OCI-LY3 (cell line): ENCODE results near the gene NPHS1.

Experiments
- H2AFZ ChIP-seq: fragments of 200-600, 300-600 bp; shearing (Covaris generic); 2 replicates; pipeline ENCODE4 v1.6.0; 2014; ENCODE audit warnings: antibody characterized with exemption, low read depth, low read length
- H3K27ac ChIP-seq: fragments of 200-600, 300-600 bp; sonication (generic); 2 replicates; pipeline ENCODE4 v1.5.1; 2014; ENCODE audit warnings: mild to moderate bottlenecking, low read length, moderate library complexity, mixed read lengths
- H3K27me3 ChIP-seq: fragments of 200-600, 300-600 bp; sonication (generic); 2 replicates; pipeline ENCODE4 v1.6.1; 2014; ENCODE audit warnings: low read depth, low read length, mixed read lengths
- H3K36me3 ChIP-seq: fragments of 200-600, 300-600 bp; sonication (generic); replicated peaks from 2 replicates; pipeline ENCODE3; 2014; ENCODE audit warnings: low read depth, low read length, mixed read lengths
- H3K4me1 ChIP-seq: fragments of 300-600, 200-600 bp; sonication (generic); 2 replicates; pipeline ENCODE4 v1.6.1; 2014; ENCODE audit warnings: low read length, mixed read lengths
- H3K4me2 ChIP-seq: fragments of 200-600, 300-600 bp; sonication (generic); 2 replicates; pipeline ENCODE4 v1.6.1; 2014; ENCODE audit warnings: low read length, mixed read lengths
- H3K4me3 ChIP-seq: fragments of 300-600, 200-600 bp; sonication (generic); 2 replicates; pipeline ENCODE4 v1.5.1; 2014; ENCODE audit warnings: antibody characterized with exemption, mild to moderate bottlenecking, low read length, moderate library complexity
- H3K79me2 ChIP-seq: fragments of 300-600, 200-600 bp; shearing (Covaris generic); 2 replicates; pipeline ENCODE4 v1.6.1; 2014; ENCODE audit warnings: mild to moderate bottlenecking, low read length, mixed read lengths
- H3K9ac ChIP-seq: fragments of 300-600, 200-600 bp; shearing (Covaris generic); 2 replicates; pipeline ENCODE4 v1.6.0; 2014; ENCODE audit warnings: mild to moderate bottlenecking, low read length, moderate library complexity
- H3K9me3 ChIP-seq: fragments of 200-600, 300-600 bp; shearing (Covaris generic); 2 replicates; pipeline ENCODE4 v1.6.1; 2014; ENCODE audit warnings: low read length, mixed read lengths; ENCODE audit not compliant: insufficient read depth
- H4K20me1 ChIP-seq: fragments of 200-600, 300-600 bp; sonication (generic); 2 replicates; pipeline ENCODE4 v1.6.1; 2016; ENCODE audit warnings: low read length, mixed read lengths; ENCODE audit not compliant: insufficient read depth
- CTCF ChIP-seq: fragments of 200-600, 300-600 bp; sonication (generic); IDR thresholded peaks from 2 replicates; pipeline ENCODE4 v1.5.1; 2014; ENCODE audit warnings: antibody characterized with exemption, low read length, low read depth
- EZH2phosphoT487 ChIP-seq: fragments of 200-600 bp; shearing (Covaris generic); IDR thresholded peaks from 2 replicates; pipeline ENCODE4 v1.6.1; 2018; ENCODE audit warnings: antibody characterized with exemption, mixed run types, low read depth

Gene NPHS1

GRCh38 chr19:35807633-35808032 is 44.7 kb downstream of the NPHS1 start:
- no peak for TF ChIP-seq CTCF
- Histone ChIP-seq H2AFZ (no peak overlapping the region), H3K36me3 (no peaks in the 10 kb centered on the region), H3K4me3 (no peak overlapping the region), H3K4me2 (no peak overlapping the region), H3K27me3 (0 out of 2 replicates have a peak, but pooled peaks cover 4% of the 10 kb centered on the region), H3K9ac (no peak overlapping the region), H3K79me2 (no peaks in the 10 kb centered on the region), H3K4me1 (no peaks in the 10 kb centered on the region), H3K27ac (no peak overlapping the region), H4K20me1 (no peaks in the 10 kb centered on the region), H3K9me3 (no peaks in the 10 kb centered on the region)

- Histone ChIP-seq H3K4me2 (no peak overlapping the region), H3K9me3 (no peaks in the 10 kb centered on the region), H3K27me3 (0 out of 2 replicates have a peak, but pooled peaks cover 4% of the 10 kb centered on the region), H3K4me1 (no peaks in the 10 kb centered on the region), H2AFZ (no peak overlapping the region), H3K36me3 (no peaks in the 10 kb centered on the region), H3K79me2 (no peaks in the 10 kb centered on the region), H3K4me3 (no peak overlapping the region), H3K27ac (no peak overlapping the region), H3K9ac (no peak overlapping the region), H4K20me1 (no peaks in the 10 kb centered on the region)
- TF ChIP-seq EZH2phosphoT487 (no peak), CTCF (no peak)
Observed at GRCh38 chr19:35806597-35806996, 45.7 kb downstream of the NPHS1 start.

- Histone ChIP-seq H3K4me1 (no peaks in the 10 kb centered on the region), H3K4me3 (no peak overlapping the region), H3K4me2 (no peak overlapping the region), H3K36me3 (no peaks in the 10 kb centered on the region), H4K20me1 (no peaks in the 10 kb centered on the region), H3K79me2 (no peaks in the 10 kb centered on the region), H3K9me3 (no peaks in the 10 kb centered on the region), H3K9ac (no peak overlapping the region), H2AFZ (no peak overlapping the region), H3K27me3 (0 out of 2 replicates have a peak, but pooled peaks cover 4% of the 10 kb centered on the region), H3K27ac (no peak overlapping the region)
- TF ChIP-seq EZH2phosphoT487 (no peak), CTCF (no peak)
Observed at GRCh38 chr19:35805526-35806102, 46.7 kb downstream of the NPHS1 start.

GRCh38 chr19:35801828-35802227 is 50.5 kb downstream of the NPHS1 start:
- H3K27ac ChIP-seq = no peak overlapping the region
- H3K9ac ChIP-seq = no peak overlapping the region
- no peaks in the 10 kb centered on the region for H3K27me3 ChIP-seq
- H3K36me3 ChIP-seq = no peaks in the 10 kb centered on the region
- H2AFZ ChIP-seq = no peak overlapping the region
- no peaks in the 10 kb centered on the region for H4K20me1 ChIP-seq
- TF ChIP-seq EZH2phosphoT487 (no peak), CTCF (no peak)
- H3K4me3 ChIP-seq = no peak overlapping the region
- H3K79me2 ChIP-seq = no peaks in the 10 kb centered on the region
- no peak overlapping the region for H3K4me2 ChIP-seq
- H3K9me3 ChIP-seq = no peaks in the 10 kb centered on the region
- H3K4me1 ChIP-seq = no peaks in the 10 kb centered on the region
